SH-SY5Y (cell line): ENCODE data around the gene ARHGAP5.

ENCODE experiments used
- GATA2 ChIP-seq: IDR thresholded peaks from 2 replicates; pipeline ENCODE4 v1.6.1; 2011; ENCODE audit warnings: mild to moderate bottlenecking, low read depth, low read length
- GATA3 ChIP-seq: IDR thresholded peaks from 2 replicates; pipeline ENCODE4 v1.6.1; 2011; ENCODE audit warnings: low read depth, mild to moderate bottlenecking, low read length, moderate library complexity

DNA sequence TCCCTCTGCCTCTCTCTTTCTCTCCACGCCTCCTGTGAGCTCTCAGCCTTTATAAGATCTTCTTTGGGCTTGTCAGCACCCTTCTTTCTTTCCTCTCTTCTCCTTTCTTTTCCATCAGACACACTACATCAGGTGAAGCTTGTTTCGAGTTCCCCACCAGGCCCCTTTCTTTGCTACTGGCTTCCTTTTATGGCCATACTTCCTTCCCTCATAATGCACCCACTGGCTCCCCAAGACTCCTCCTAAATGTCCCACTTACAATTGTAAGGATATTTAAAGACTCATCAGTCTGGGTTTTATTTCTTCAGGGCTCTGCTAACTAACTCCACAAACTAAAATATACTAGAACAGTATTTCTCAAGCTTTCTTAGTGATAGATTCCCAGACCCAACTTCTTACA lies 129.4 kb downstream of the ARHGAP5 start:
- TF ChIP-seq GATA2 (no peak), GATA3 (no peak)
